A172 (cell line): ENCODE data around the gene CC2D1A. TPM values are rescaled to one million over a fixed set of nuclear protein-coding genes. Genes with fewer than 3 reads are reported as not detected.
"Not testable (repeated sequence)": the region's sequence is repeated elsewhere in the genome, so short reads cannot be mapped to it uniquely, and the experiment has no call there.

Source experiments
- DNase-seq: peaks from one replicate; pipeline ENCODE4 v3.0.0-alpha.2; 2015; ENCODE audit warnings: low spot score
- total RNA-seq: library from RNA; depleted of rRNA; stranded (reverse); fragments of >200 nt; shearing (Covaris generic); gene quantifications from 2 replicates; pipeline ENCODE4 v1.2.3, GENCODE V29; 2014

CC2D1A gene
- total RNA-seq, 1 experiment from 2014 or later = 30.8 TPM

DNA sequence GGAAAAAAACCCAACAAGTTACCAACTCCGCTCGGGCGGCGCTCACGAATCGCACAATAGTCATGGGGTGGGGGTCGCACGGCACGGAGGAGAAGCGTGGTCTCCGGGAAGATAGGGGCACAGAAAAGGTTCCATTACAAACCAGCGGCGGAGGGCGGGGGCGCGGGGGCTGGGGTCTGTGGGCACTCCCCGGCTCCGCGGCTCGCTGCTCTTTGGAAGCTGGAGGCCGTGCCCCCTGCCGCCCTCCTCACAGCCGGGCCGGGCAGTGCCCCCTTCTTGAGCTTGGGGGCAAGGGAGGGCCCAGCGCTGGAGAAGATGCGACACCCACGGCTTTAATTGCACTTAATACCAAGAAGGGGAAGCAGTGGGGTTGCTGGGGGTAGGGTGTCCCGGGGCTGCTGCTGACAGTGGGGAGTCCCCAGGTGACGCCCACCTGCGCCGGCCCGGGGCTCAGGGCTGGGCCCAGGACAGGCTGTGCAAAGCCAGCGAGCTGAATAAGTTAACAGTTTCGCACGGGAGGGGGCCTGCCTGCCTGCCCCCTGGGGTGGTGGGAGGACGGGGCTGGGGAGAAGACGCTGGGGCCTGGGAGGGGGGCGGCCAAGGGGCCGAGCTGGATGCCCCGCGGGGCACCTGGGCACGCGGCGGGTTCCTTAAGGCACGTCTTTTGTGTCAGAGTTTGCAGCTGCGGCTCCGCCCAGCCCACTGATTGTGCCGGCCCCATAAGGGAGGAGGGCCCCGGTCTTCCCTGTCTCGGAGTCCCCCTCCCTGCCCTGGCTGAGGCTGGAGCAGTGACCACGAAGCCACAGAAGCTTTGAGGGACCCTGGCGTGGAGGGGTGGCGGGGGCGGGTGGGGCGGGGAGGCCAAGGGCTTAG lies 56.1 kb downstream of the CC2D1A start:
- no peak for DNase-seq

- no peak for DNase-seq
These were observed 57.0 kb downstream of the CC2D1A start for GRCh38 chr19:13962699-13963602.

DNA sequence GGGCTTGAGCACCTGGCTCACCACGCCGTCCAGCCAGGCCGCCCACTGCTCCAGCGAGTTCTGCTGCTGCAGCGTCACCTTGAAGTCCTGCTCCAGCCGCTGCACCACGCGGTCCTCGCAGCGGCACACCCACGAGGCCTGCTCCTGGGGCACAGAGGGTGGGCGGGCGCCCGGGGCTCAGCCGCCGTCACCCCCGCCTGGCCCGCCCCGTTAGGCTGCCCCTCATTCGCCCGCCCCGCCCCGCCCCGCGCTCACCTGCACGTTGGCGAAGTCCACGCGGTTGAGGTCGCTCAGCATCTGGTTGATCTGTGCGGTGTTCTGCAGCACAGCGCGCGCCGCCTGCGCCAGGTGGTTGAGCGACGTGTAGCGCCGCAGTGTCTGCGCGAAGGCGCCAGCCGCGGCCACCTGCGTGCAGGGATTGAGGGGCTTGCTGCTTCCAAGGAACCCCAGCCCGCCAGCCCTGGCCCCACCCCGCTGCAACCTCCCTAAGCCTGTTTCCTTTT lies 57.7 kb downstream of the CC2D1A start:
- DNase-seq = no peak

DNA sequence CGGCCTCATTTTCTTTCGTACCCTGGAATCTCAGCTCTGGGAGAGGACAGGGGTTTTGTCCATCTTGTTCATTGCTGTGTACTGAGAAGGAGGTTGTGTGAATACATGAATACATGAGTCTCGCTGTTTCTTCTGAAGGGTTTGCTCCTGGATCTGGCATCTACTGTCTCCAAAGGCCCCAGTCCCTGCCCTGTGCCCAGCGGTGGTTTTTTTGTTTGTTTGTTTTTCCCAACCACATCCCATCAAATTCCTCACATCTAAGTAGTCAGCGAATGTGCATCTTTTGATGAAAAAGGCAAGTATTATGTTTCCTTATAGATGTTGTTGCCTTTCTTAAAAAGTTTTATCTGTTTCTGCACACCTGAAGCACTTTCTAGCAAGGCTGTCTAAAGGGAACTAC lies 58.8 kb downstream of the CC2D1A start:
- DNase-seq = peak; percentile 76

DNA sequence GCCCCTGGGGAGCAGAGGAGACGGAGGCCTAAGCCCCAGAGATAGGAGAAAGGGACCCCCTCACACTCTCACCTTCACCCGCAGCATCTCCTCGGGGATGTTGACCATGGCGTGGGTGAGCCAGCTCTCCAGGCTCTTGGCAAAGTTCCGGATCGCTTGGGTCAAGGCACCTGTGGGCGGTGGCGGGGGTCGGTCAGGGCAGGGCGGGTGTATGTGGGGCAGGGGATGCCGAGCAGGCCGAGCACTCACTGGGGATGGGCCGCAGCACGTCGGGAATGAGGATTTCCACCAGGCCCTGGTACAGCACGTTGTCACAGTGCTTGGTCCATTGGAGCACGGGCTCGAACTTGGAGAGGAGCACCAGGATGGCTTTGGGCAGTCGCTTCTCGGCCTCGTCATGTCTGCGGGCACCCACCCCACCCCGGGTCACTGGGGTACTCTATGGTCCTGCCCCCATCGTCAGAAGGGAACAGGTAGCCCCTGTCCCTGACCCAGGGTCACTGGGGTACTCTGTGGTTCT lies 59.4 kb downstream of the CC2D1A start:
- no peak for DNase-seq

- DNase-seq = no peak
These were observed 60.1 kb downstream of the CC2D1A start for GRCh38 chr19:13965926-13966683.

DNA sequence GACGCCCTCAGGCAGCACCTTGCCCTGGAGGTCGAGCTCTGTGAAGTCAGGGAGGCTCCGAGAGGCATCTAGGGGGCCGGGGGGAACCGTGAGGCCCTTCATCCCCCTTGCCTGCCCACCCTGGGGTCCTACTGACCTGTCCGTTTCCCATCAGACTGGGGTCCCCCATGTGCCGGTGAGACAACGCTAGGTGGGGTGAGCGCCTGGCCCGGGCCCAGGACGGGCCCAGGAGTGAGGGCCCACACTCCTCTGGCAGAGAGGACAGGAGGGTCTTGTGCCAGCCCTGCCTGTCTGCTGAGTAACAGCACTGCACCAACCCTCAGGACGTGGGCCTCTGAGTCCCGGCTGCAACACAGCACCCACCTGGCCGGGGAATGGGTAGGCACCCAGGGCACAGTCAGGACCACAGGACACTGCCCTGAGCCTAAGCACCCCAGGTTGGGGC lies 60.7 kb downstream of the CC2D1A start:
- no peak for DNase-seq

- not testable (repeated sequence) for DNase-seq
These were observed 61.2 kb downstream of the CC2D1A start for GRCh38 chr19:13967206-13967605.

- no peak for DNase-seq
These were observed 62.5 kb downstream of the CC2D1A start for GRCh38 chr19:13968383-13968935.

DNA sequence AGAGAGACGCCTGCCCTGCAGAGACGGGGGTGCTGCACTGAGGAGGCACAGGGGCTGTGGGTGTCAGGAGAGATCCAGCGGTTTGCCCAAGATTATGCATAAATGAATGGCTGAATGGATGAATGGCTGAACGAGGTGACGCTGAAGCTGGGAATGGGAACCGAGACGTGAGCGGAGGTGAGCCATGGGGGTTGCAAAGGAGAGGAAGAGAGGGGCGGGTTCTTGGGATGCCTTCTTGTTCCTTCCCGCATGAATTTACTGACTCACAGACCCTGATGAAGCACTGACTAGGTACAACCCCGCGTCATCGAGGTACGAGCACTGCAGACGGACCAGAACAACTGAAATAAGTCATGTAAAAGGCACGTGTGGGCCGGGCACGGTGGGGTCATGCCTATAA lies 63.0 kb downstream of the CC2D1A start:
- DNase-seq = no peak

DNA sequence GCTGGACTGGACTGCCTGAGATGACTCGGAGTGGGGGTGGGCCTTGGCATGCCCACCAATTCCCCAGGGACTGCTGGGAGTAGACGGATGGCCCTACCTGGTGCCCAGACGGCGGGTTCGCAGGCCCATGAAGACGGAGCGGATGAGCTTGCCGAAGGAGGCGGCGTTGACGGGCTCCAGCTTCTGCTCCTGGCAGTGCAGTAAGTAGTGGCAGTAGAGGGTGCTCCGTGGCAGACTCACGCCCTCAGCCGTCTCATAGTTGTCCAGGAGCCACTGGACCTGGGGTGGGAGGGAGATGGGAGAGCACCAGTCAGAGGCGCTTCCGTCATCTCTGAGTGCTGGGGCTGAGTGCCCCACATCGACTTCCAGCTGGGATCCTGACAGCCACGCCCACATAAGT lies 63.9 kb downstream of the CC2D1A start:
- DNase-seq = no peak

DNA sequence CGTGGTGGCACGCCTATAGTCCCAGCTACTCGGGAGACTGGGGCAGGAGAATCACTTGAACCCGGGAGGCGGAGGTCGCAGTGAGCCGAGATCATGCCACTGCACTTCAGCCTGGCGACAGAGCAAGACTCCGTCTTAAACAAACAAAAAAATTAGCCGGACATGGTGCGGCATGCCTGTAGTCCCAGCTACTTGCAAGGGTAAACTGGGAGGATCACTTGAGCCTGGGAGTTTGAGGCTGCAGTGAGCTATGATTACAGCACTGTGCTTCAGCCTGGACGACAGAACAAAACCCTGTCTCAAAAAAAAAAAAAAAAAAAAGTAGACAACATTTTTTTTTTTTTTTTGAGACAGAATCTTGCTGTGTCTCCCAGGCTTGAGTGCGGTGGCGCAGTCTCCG lies 65.9 kb downstream of the CC2D1A start:
- not testable (repeated sequence) for DNase-seq

GRCh38 chr19:13972368-13973155 lies 66.6 kb downstream of the CC2D1A start:
- DNase-seq = no peak

DNA sequence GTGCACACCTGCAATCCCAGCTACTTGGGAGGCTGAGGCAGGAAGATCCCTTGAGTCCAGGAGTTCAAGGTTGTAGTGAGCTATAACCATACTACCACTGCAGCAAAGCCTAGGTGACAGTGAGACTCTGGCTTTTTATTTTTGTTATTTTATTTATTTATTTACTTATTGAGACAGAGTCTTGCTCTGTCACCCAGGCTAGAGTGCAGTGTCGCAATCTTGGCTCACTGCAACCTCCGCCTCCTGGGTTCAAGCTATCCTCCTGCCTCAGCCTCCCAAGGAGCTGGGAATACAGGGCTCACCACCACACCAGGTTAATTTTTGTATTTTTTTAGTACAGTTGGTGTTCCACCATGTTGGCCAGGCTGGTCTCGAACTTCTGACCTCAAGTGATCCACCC lies 67.5 kb downstream of the CC2D1A start:
- not testable (repeated sequence) for DNase-seq

DNA sequence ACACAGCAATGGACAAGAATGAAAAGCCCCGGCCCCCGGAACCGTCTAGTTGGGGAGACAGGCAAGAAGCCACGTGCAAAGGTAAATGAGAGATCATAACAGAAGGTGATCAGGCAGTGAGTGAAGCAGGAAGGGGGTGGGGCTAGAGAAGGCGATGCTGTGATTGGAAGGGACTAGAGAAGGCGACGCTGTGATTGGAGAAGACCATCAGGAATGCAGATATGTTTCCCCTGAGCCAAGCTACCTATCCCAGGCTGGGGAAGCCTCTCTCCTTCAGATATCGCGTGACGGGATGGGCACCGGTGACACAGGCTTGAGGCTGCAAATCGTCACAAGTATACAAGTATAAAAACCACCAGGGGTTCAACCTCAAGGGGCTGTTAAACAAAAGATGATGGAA lies 68.1 kb downstream of the CC2D1A start:
- DNase-seq = peak; percentile 71

DNA sequence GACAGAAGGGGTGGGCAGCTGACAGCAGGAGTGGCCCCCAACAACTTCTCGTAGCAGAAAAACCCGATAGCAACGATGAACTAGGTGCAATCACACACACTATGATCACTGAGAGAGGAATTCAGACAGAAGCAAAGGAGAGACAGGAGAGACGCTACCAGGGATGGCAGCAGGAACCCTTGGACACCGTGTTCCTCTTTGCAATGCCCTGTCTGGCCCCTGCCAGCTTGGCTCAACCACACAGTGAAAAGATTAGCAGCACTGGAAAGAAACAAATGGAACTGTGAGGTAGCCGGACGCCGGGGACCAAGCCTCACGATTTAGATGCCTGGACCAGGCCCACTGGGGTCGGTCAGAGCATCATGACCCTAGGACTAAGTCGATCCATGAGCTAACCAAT lies 69.9 kb downstream of the CC2D1A start:
- no peak for DNase-seq

DNA sequence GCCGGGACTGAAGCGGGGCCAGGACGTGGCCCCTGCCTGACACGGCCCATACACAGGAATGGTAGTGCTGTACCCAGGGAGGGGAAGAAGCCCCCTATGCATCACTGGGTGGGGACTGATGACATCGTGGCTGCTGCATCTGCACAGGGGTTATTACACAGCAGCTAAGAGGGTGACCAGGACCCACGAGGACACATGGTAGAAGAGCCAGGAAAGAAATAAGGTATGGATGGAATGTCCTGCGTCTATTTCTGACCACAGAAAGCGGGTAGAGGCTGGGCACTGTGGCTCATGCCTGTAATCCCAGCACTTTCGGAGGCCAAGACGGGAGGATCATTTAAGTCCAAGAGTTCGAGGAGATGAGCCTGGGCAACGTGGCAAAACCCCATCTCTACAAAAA lies 70.4 kb downstream of the CC2D1A start:
- DNase-seq = no peak

DNA sequence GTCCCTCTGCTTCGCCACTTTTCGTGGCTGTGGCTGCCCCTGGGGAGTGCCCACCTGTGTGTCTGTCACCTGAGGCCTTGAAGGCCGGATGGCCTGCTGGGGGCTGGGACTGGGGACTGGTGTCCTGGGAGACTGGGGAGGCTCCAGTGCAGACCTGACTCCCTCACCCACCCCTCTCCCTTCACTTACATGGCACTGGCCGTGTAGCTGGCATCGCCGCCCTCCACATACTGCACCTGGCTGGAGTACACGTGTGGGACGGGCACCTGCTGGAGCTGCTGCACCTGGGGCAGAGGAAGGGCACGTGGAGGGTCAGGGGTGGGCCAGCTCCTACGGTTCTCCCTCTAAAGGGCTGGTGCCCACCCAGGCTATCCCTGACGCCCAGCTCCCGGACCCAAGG lies 71.8 kb downstream of the CC2D1A start:
- DNase-seq = no peak

- DNase-seq = no peak
These were observed 72.6 kb downstream of the CC2D1A start for GRCh38 chr19:13978351-13979243.
